Heart left ventricle (tissue), 16 donors: Measurements from ENCODE around the gene CFAP46. TPM values are rescaled to one million over a fixed set of nuclear protein-coding genes. Genes with fewer than 3 reads are reported as not detected.
A peak's percentile ranks its signal among the peaks of the same experiment; 100 is the strongest.

Experiments
- ATAC-seq, 4 donors: fragments of 200-7000 bp; cut with Tn5 transposase; one replicate each; pipeline ENCODE4 v1.9.1; 2020 to 2022; ENCODE audit warnings: moderate library complexity in 4 of 4, mild to moderate bottlenecking in 3 of 4, moderate number of reproducible peaks in 1 of 4
- DNase-seq, 5 donors: peaks; one replicate each; pipeline ENCODE4 v3.0.0-alpha.2; 2020
- H3K27ac ChIP-seq, 12 donors: fragments of 200-600 bp; sonication (generic) in 4 of 12; one replicate each; pipeline versions ENCODE4 v1.5.0 to v1.8.0; 2016 to 2022; ENCODE audit warnings: mild to moderate bottlenecking in 2 of 12
- H3K27me3 ChIP-seq, 9 donors: fragments of 200-600 bp; sonication (generic) in 2 of 9; one replicate each; pipeline versions ENCODE4 v1.5.1 to v1.8.0; 2016 to 2022; ENCODE audit warnings: mild to moderate bottlenecking in 3 of 9
- H3K36me3 ChIP-seq, 9 donors: fragments of 200-600 bp; sonication (generic) in 2 of 9; one replicate each; pipeline versions ENCODE4 v1.5.0 to v1.8.0; 2018 to 2022; ENCODE audit warnings: mild to moderate bottlenecking in 2 of 9
- H3K4me1 ChIP-seq, 12 donors: fragments of 200-600 bp; sonication (generic) in 4 of 12; one replicate each; pipeline versions ENCODE4 v1.5.0 to v1.8.0; 2016 to 2022; ENCODE audit warnings: mild to moderate bottlenecking in 3 of 12
- H3K4me3 ChIP-seq, 12 donors: fragments of 200-600 bp; sonication (generic) in 4 of 12; one replicate each; pipeline versions ENCODE4 v1.5.0 to v1.8.0; 2017 to 2022; ENCODE audit warnings: mild to moderate bottlenecking in 9 of 12, moderate library complexity in 4 of 12
- H3K9me3 ChIP-seq, 12 donors: fragments of 200-600 bp; sonication (generic) in 4 of 12; one replicate each; pipeline versions ENCODE4 v1.5.0 to v1.8.0; 2016 to 2022; ENCODE audit warnings: mild to moderate bottlenecking in 1 of 12
- POLR2A ChIP-seq, 2 donors: fragments of 450-650 bp; IDR thresholded peaks; one replicate each; pipeline ENCODE4 v1.6.1; 2017; ENCODE audit warnings: antibody characterized with exemption in 2 of 2, mild to moderate bottlenecking in 2 of 2, moderate library complexity in 2 of 2
- WGBS, 4 donors: extraction: QIAGEN DNeasy Blood & Tissue Kit in 2 of 4; methylation state at CpG; one replicate each; pipeline versions ENCODE4 v1.1.5 to v1.1.7; 2013 to 2018; 5-methylcytosine and 5-hydroxymethylcytosine counted together
- intact Hi-C, 10 donors: fragments of 100-400 bp; cut with DNase I; formaldehyde crosslinking; loops; one replicate each; pipeline versions ENCODE4 v1.11.1 to v1.14.2; 2022
- polyA plus RNA-seq, 2 donors: library from polyadenylated mRNA; stranded (reverse); fragments of 200-250 nt; gene quantifications; one replicate each; pipeline ENCODE4 v1.2.3, GENCODE V29; 2013
- total RNA-seq, 9 donors: library from RNA; depleted of rRNA in 2 of 9; stranded (reverse); fragments of >200 nt in 2 of 9; fragmentation: NEBNext Ultra II Directional in 3 of 9; extraction: Animal tissue kit (Norgen Biotek cat#: 25700) in 3 of 9; gene quantifications; one replicate each; pipeline versions ENCODE4 v1.1.0 to v1.2.4, GENCODE V29; 2016 to 2023
- TF ChIP-seq, protein P1 (sequence below), 12 donors: fragments of 200-600 bp; sonication (generic) in 4 of 12; IDR thresholded peaks; one replicate each; pipeline versions ENCODE4 v1.5.0 to v1.8.0; 2018 to 2022; ENCODE audit warnings: antibody characterized with exemption in 12 of 12, mild to moderate bottlenecking in 5 of 12
- donor health status: ischemic (EF 13 %, LVEDD 7.1; RV severe dilation, severe dysfunction).
- donor health status: healthy with polysubstance abuse.
- donor health status: DM: no; HTN: yes; CAD: no.
- donor health status: DM: no; HTN: no; CAD: no.
- donor health status: ischemic (EF 25% LVEDD 6.9; RV normal size, moderate dysfunction).
- donor health status: ischemic (EF 25% LVEDD 5.7; RV mildly dilated, moderate dysfunction).
- donor health status: healthy.
- donor health status: DM: yes; HTN: yes; CAD: no.
- donor health status: ischemic (EF 35%, LVEDD 5.7; RV mildly dilated, moderate dysfunction).
- donor health status: nonischemic (EF 11% LVEDD 7.7; RV severe dilation, severe dysfunction).
- donor health status: DM: yes; HTN: yes; CAD: no.
- donor health status: PGD.
- donor health status: ischemic (EF 29% LVEDD 5.4; RV normal size, mild dysfunction).
- donor health status: nonischemic (EF 23%, LVEDD 6.1; RV moderate dilation, normal function).

CFAP46 gene
- total and polyA plus RNA-seq, 11 donors, result 0.61 to 1.8 (median 0.95) TPM

DNA sequence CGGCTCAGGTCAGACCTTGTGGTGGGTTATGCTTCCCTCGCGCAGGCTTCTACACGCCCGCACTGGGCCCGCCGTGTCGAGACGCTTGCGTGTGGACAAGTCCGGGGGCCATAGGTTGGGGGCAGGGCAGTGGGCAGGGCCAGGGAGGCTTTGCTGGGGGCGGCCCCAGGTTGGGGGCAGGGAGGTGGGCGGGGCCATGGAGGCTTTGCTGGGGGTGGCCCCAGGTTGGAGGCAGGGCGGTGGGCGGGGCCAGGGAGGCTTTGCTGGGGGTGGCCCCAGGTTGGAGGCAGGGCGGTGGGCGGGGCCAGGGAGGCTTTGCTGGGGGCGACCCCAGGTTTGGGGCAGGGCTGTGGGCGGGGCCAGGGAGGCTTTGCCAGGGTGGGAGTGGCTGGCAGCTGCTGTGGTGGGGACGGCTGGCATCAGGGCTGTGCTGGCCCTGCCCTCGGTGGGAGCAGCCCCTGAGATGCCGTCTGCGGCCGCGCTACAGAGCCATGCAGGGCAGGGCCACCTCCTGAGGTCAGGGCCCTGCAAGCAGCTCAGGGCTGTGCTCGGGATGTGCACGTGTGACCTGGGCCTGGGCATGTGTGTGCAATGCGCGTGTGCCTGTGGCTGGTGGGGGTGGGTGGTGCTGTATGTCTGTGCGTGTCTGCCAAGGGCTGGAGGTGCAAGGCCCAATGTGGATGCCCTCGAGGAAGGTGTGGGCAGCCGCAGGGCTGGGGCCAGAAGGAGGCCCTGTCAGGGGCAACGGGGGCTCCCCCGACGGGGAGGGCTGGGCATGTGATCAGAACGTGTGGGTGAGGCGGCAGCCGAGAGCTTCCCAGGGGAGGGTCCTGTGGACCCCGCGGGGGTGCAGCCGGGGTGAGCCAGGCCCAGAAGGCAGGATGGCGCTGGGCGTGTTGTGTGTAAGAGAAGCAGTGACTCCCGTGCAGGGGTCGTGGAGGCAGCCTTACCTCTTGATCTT lies 84.0 kb downstream of the CFAP46 start:
- intact Hi-C loops, result no loop called here
- peaks cover 0 to 38% (median 6%) of the 10 kb centered on the region in 9 donors for H3K27me3 ChIP-seq
- H3K9me3 ChIP-seq, result peaks cover 0 to 21% (median 2%) of the 10 kb centered on the region in 12 donors
- DNase-seq, result peak in 3 of 5 donors; percentile 12 to 42 (median 17)
- H3K4me1 ChIP-seq, result no peaks in the 10 kb centered on the region
- ATAC-seq, result no peak
- 88 to 93% (median 90%) methylated on average over 35 to 45 of the region's 45 CpGs for WGBS, 4 donors
- H3K4me3 ChIP-seq, result no peak overlapping the region
- TF ChIP-seq POLR2A (IDR thresholded peaks at IDR 0.05), result no peak
- TF ChIP-seq, protein P1, sequence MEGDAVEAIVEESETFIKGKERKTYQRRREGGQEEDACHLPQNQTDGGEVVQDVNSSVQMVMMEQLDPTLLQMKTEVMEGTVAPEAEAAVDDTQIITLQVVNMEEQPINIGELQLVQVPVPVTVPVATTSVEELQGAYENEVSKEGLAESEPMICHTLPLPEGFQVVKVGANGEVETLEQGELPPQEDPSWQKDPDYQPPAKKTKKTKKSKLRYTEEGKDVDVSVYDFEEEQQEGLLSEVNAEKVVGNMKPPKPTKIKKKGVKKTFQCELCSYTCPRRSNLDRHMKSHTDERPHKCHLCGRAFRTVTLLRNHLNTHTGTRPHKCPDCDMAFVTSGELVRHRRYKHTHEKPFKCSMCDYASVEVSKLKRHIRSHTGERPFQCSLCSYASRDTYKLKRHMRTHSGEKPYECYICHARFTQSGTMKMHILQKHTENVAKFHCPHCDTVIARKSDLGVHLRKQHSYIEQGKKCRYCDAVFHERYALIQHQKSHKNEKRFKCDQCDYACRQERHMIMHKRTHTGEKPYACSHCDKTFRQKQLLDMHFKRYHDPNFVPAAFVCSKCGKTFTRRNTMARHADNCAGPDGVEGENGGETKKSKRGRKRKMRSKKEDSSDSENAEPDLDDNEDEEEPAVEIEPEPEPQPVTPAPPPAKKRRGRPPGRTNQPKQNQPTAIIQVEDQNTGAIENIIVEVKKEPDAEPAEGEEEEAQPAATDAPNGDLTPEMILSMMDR (IDR thresholded peaks at IDR 0.05), result no peak
- no peaks in the 10 kb centered on the region for H3K36me3 ChIP-seq
- no peak overlapping the region for H3K27ac ChIP-seq

DNA sequence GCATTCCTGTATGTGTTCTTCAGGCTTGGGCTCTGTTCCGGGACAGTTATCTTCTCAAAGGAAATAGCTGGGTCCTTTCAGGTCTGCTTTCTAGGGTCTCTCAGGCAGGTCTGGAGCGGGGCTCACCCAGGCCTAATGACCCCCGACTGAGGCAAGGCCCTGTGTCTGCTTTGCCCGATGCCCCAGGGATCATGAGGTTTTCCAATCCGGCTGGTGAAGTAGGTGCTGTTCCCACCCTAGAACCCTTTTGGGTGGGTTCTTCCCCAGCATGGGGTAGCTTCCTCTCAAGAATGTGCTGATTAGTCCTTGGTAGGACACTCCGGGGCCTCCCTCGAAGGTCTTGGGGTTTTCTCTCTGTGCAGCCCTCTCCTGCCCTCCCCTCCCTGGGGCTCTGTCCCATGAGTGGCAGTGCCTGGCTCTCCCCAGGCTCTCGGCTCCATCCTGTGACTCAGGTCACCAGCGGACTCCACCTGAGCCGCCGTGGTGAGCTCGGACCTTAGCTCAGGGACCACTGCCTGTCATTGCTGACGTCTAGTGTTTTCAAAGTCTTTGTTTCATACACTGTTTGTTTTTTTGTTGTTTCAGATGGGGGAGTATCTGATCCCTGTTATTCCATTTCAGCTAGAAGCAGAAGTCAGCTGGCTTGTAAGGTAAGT lies 85.4 kb downstream of the CFAP46 start:
- Histone ChIP-seq H3K4me3 (no peak overlapping the region), H3K27ac (no peak overlapping the region), H3K36me3 (no peaks in the 10 kb centered on the region), H3K27me3 (peaks cover 0 to 25% (median 3%) of the 10 kb centered on the region in 9 donors), H3K4me1 (no peaks in the 10 kb centered on the region), H3K9me3 (peaks cover 0 to 22% (median 2%) of the 10 kb centered on the region in 12 donors)
- no peak for TF ChIP-seq POLR2A (IDR thresholded peaks at IDR 0.05)
- TF ChIP-seq, protein P1 (IDR thresholded peaks at IDR 0.05), result no peak
- ATAC-seq (no peak), DNase-seq (peak in 2 of 5 donors; percentile 4 to 8)
- intact Hi-C loops, result no loop called here
- WGBS, 4 donors, result 83 to 91% (median 87%) methylated on average over 13 of the region's 13 CpGs

DNA sequence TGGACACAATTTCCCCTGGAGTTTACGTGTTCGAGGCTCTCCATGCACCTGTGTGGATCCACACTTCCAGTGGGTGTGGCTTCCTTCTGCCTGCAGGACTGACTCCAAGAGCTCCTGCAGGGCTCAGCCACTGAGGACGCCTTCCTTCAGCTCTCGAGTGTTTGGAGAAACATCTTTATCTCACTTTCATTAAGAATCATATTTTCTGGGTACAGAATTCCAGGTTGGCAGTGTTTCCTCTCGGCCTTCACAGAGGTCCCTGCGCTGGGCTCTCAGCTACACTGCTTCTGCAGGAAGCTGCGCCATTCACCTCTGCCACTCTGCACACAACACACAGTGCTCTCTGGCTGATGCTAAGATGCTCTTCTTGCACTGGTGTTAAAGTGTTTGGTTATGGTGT lies 86.5 kb downstream of the CFAP46 start:
- H3K27me3 ChIP-seq, result peaks cover 0 to 18% (median 0%) of the 10 kb centered on the region in 9 donors
- DNase-seq (peak in 1 of 5 donors; percentile 3), ATAC-seq (no peak)
- H3K36me3 ChIP-seq, result no peaks in the 10 kb centered on the region
- intact Hi-C loops, result no loop called here
- peaks cover 0 to 22% (median 2%) of the 10 kb centered on the region in 12 donors for H3K9me3 ChIP-seq
- no peak overlapping the region for H3K4me3 ChIP-seq
- no peak for TF ChIP-seq POLR2A (IDR thresholded peaks at IDR 0.05)
- TF ChIP-seq, protein P1 (IDR thresholded peaks at IDR 0.05), result no peak
- H3K4me1 ChIP-seq, result no peaks in the 10 kb centered on the region
- H3K27ac ChIP-seq, result no peak overlapping the region
- 82 to 86% (median 83%) methylated on average over 7 of the region's 7 CpGs for whole genome bisulfite sequencing, 4 donors

DNA sequence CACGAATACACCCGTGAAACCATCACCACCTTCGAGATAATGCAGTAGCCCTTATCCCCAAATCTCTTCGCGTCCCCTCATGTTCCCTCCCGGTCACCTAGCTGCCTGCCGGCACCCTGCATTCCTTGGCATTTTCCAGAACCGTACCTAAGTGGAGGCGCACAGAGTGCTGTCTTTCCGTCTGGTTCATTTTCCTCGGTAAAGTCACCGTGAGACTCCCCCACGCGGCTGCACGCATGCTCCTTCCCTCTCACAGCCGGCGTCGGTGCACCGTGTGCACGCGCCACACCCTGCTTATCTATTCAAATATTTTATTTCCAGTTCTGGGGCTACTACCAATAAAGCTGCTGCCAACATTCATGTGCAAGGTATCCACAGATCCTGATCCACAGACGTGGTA lies 90.9 kb downstream of the CFAP46 start:
- WGBS, 4 donors, result 92 to 96% (median 94%) methylated on average over 22 of the region's 22 CpGs
- Histone ChIP-seq H3K4me1 (peaks cover 0 to 11% (median 0%) of the 10 kb centered on the region in 12 donors), H3K9me3 (peaks cover 0 to 18% (median 2%) of the 10 kb centered on the region in 12 donors), H3K36me3 (no peaks in the 10 kb centered on the region), H3K27me3 (peaks cover 0 to 15% (median 4%) of the 10 kb centered on the region in 9 donors), H3K4me3 (no peak overlapping the region), H3K27ac (no peak overlapping the region)
- intact Hi-C loops, result no loop called here
- DNase-seq, result peak in 1 of 5 donors; percentile 2
- TF ChIP-seq, protein P1 (IDR thresholded peaks at IDR 0.05), result no peak
- TF ChIP-seq POLR2A (IDR thresholded peaks at IDR 0.05), result no peak
- ATAC-seq, result no peak
